Right atrium auricular region (tissue), 2 donors: Measurements from ENCODE around the gene MTERF4. TPM values are rescaled to one million over a fixed set of nuclear protein-coding genes. Genes with fewer than 3 reads are reported as not detected.

Experiments used
- DNase-seq: peaks from one replicate; pipeline ENCODE4 v3.0.0-alpha.2; 2019; ENCODE audit warnings: low spot score
- H3K27ac ChIP-seq, 2 donors: fragments of 200-600 bp; sonication (generic); 1 replicate in 1 of 2; 2 replicates in 1 of 2; pipeline ENCODE4 v1.5.1; 2016 to 2019
- H3K27me3 ChIP-seq, 2 donors: fragments of 200-600 bp; sonication (generic); one replicate each; pipeline versions ENCODE4 v1.5.1 to v1.6.0; 2017 to 2019
- H3K36me3 ChIP-seq: fragments of 200-600 bp; sonication (generic); one replicate; pipeline ENCODE4 v1.5.1; 2016
- H3K4me1 ChIP-seq, 2 donors: fragments of 200-600 bp; sonication (generic); one replicate each; pipeline versions ENCODE4 v1.5.1 to v1.6.0; 2017 to 2019
- H3K4me3 ChIP-seq, 2 donors: fragments of 200-600 bp; sonication (generic); 1 replicate in 1 of 2; 2 replicates in 1 of 2; pipeline ENCODE4 v1.5.1; 2017 to 2019; ENCODE audit warnings: mild to moderate bottlenecking in 1 of 2, moderate library complexity in 1 of 2
- H3K9me3 ChIP-seq, 2 donors: fragments of 200-600 bp; sonication (generic); one replicate each; pipeline ENCODE4 v1.5.1; 2019
- total RNA-seq, 2 donors: library from RNA; depleted of rRNA; stranded (reverse); fragments of >200 nt; gene quantifications; one replicate each; pipeline ENCODE4 v1.1.0, GENCODE V29; 2016
- TF ChIP-seq, protein P1 (sequence below), 2 donors: fragments of 200-600 bp; sonication (generic); IDR thresholded peaks; one replicate each; pipeline ENCODE4 v1.5.1; 2019; ENCODE audit warnings: antibody characterized with exemption in 2 of 2

Gene MTERF4
- total RNA-seq, 2 donors from 2014 or later: 20.6 to 25.3 TPM

DNA sequence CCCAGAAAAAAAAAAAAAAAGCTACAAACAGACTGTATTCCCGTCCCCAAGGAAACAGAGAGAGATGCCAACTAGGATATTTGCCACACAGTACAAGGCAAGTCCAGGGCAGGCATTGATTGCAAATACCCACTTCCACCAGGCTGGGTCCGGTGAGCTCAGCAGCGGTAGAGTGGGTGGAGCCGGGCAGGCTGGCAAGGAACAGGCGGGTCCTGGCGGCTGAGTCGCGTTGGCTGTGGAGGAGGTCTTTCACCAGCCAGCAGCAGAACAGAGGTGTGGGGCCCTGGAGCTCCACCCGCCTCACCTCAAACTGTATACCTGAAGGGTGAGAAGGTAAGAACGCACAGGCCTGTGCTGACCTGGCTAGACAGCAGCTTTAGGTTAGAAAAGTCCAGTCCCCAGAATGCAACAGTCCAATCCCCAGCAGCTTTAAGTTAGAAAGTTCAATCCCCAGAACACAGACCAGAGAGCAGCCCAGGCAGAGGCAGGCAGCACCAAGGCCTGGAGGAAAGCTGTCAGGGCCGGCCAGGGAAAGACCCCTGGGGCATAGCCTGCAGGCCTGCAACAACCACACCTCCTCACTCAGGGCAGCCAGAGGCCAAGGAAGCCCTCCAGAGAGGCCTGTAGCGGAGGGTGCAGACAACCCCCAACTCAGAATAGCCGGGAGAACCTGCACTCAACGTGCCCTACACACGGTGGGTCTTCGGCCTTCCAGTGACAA is 21.9 kb upstream of the MTERF4 start:
- DNase-seq: no peak
- Histone ChIP-seq H3K27me3 (no peaks in the 10 kb centered on the region), H3K9me3 (no peaks in the 10 kb centered on the region), H3K36me3 (no peaks in the 10 kb centered on the region), H3K4me3 (no peak overlapping the region), H3K4me1 (no peaks in the 10 kb centered on the region), H3K27ac (no peak overlapping the region)
- TF ChIP-seq, protein P1, sequence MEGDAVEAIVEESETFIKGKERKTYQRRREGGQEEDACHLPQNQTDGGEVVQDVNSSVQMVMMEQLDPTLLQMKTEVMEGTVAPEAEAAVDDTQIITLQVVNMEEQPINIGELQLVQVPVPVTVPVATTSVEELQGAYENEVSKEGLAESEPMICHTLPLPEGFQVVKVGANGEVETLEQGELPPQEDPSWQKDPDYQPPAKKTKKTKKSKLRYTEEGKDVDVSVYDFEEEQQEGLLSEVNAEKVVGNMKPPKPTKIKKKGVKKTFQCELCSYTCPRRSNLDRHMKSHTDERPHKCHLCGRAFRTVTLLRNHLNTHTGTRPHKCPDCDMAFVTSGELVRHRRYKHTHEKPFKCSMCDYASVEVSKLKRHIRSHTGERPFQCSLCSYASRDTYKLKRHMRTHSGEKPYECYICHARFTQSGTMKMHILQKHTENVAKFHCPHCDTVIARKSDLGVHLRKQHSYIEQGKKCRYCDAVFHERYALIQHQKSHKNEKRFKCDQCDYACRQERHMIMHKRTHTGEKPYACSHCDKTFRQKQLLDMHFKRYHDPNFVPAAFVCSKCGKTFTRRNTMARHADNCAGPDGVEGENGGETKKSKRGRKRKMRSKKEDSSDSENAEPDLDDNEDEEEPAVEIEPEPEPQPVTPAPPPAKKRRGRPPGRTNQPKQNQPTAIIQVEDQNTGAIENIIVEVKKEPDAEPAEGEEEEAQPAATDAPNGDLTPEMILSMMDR (IDR thresholded peaks at IDR 0.05): no peak

DNA sequence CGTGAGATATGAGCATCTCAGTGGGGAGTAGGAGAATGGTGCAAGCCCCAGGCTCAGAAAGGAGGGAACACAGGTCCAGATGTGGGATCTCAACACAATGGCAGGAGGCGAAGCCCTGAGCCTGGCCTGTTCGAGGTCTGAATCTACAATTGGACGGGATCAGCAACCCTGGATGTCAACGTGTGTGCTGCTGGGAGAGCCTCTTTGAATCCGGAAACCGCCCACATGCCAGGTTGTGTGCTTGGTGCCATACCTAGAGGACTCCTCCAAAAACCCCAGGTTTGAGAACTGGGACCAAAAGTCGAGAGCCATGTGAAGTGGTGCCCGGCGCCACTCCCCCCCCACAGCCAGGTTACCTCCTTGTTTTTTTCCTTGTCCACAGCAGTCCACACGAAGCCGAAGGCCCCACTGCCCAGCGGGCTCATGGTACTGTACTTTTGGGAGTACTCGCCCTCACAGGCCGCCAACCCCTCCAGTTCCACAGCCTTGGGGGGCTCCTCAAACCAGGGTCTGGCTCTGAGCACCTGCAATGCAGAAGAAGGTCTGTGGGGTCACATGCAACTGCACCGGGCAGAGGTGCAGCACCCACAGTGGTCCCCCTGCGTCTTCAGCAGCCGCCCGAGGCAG is 20.4 kb upstream of the MTERF4 start:
- no peaks in the 10 kb centered on the region for H3K36me3 ChIP-seq
- H3K9me3 ChIP-seq: no peaks in the 10 kb centered on the region
- TF ChIP-seq, protein P1 (IDR thresholded peaks at IDR 0.05): no peak
- no peak for DNase-seq
- H3K4me3 ChIP-seq: no peak overlapping the region
- no peak overlapping the region for H3K27ac ChIP-seq
- H3K27me3 ChIP-seq: no peaks in the 10 kb centered on the region
- no peaks in the 10 kb centered on the region for H3K4me1 ChIP-seq

DNA sequence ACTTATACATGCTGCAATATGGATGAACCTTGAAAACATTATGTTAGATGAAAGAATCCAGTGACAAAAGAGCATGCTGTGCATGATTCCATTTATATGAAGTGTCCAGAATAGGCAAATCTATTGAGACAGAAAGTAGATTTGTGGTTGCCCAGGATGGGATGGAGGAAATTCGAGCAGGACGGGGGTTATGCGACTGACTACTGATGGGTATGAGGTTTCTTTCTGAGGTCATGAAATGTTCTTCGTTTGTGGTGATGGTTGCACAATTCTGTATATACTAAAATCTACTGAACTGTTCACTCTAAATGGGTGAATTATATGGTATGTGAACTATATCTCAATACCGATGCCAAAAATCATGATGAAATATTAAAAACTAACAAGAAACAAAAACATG is 18.9 kb upstream of the MTERF4 start:
- Histone ChIP-seq H3K27ac (no peak overlapping the region), H3K4me1 (no peaks in the 10 kb centered on the region), H3K4me3 (no peak overlapping the region), H3K9me3 (no peaks in the 10 kb centered on the region), H3K36me3 (no peaks in the 10 kb centered on the region), H3K27me3 (no peaks in the 10 kb centered on the region)
- TF ChIP-seq, protein P1 (IDR thresholded peaks at IDR 0.05): no peak
- no peak for DNase-seq

DNA sequence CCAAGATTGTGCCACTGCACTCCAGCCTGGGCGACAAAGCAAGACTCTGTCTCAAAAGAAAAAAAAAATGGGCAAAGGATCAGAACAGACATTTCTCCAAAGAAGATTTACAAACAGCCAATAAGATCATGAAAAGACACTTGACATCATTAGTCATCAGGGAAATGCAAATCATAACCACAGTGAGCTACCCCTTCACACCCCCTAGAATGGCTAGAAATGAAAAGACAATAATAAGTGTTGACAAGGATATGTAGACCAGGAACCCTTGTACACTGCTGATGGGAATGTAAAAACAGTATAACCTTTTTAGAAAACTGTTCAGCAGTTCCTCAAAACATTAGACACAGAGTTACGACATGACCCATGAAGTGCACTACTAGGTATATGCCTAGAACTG is 18.4 kb upstream of the MTERF4 start:
- Histone ChIP-seq H3K4me3 (no peak overlapping the region), H3K36me3 (no peaks in the 10 kb centered on the region), H3K9me3 (no peaks in the 10 kb centered on the region), H3K4me1 (no peaks in the 10 kb centered on the region), H3K27me3 (no peaks in the 10 kb centered on the region), H3K27ac (no peak overlapping the region)
- no peak for DNase-seq
- TF ChIP-seq, protein P1 (IDR thresholded peaks at IDR 0.05): no peak

DNA sequence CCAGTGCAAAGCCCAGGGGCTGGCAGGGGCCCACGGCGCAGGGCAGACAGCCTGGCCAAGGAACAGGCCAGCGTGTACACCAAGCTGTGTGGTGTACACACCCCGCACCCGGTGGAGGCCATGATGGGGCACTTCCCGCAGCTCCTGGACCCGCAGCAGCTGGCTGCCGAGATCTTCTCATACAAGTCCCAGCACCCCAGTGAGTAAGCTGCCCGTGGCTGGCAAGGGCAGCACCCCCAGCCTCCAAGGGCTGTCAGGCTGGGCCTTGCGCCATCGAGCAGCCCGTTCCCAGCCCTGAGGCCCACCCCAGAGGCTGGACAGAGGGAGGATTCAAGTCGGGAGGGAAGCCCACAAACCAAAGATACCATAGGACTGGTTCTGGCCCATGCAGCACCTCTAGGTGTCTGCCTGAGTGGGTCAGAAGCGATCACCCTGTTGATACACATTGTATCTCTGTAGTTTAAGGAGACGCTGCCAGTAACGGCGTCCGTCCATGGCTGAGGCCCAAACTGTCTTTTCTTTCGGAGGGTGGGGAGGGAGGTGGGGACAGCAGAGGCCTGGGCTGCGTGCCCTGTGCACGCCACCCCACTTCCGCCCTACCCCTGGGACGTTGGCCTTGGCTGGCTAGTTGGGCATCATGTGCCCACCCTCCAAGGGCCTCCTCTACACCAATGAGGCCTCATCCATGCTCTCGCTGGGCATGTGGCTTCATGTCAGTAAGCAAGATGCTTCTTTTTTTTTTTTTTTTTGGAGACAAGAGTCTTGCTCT is 16.8 kb upstream of the MTERF4 start:
- Histone ChIP-seq H3K27ac (no peak overlapping the region), H3K27me3 (no peaks in the 10 kb centered on the region), H3K9me3 (no peaks in the 10 kb centered on the region), H3K36me3 (no peaks in the 10 kb centered on the region), H3K4me3 (no peak overlapping the region), H3K4me1 (no peaks in the 10 kb centered on the region)
- TF ChIP-seq, protein P1 (IDR thresholded peaks at IDR 0.05): no peak
- no peak for DNase-seq
